Panc1 (cell line): ENCODE results near the gene DNM3. TPM values are rescaled to one million over a fixed set of nuclear protein-coding genes. Genes with fewer than 3 reads are reported as not detected.

Source experiments
- ATAC-seq: fragments of 200-7000 bp; cut with Tn5 transposase; 2 replicates; pipeline ENCODE4 v1.9.1; 2020; ENCODE audit warnings: mild to moderate bottlenecking, moderate library complexity
- BruUV-seq: library from RNA; stranded (reverse); fragments of 400-500 nt; replicated peaks from 2 replicates; lab custom pipeline; 2021; lab: Mats Ljungman, UMichigan
- CTCF ChIA-PET: fragments of 300-600 bp; sonication (Branson Sonifier 250); formaldehyde crosslinking; loops from one replicate; lab custom pipeline; 2022; ENCODE audit warnings: antibody characterized with exemption; lab: Charles Lee
- POLR2A ChIA-PET: fragments of 300-600 bp; sonication (Branson Sonifier 250); formaldehyde crosslinking; loops from one replicate; lab custom pipeline; 2022; ENCODE audit warnings: antibody characterized with exemption; lab: Charles Lee
- DNase-seq: peaks from one replicate; pipeline ENCODE4 v3.0.0-alpha.2; 2010; ENCODE audit warnings: low read depth, low spot score
- H3K27ac ChIP-seq: 2 replicates; pipeline ENCODE4 v1.5.1; 2011; ENCODE audit warnings: mild to moderate bottlenecking, low read length, inconsistent platforms
- H3K27me3 ChIP-seq: fragments of 200-500 bp; sonication (Bioruptor generic); 2 replicates; pipeline ENCODE4 v1.6.0; 2014; ENCODE audit warnings: low read length, inconsistent platforms; ENCODE audit not compliant: control insufficient read depth, insufficient read depth
- H3K36me3 ChIP-seq: fragments of 200-500 bp; sonication (Bioruptor generic); 2 replicates; pipeline ENCODE4 v1.5.1; 2014; ENCODE audit warnings: inconsistent platforms, mild to moderate bottlenecking, low read length, moderate library complexity; ENCODE audit not compliant: control insufficient read depth, insufficient read depth
- H3K4me1 ChIP-seq: 2 replicates; pipeline ENCODE4 v1.5.1; 2011; ENCODE audit warnings: inconsistent platforms, mild to moderate bottlenecking, low read length, moderate library complexity; ENCODE audit not compliant: control insufficient read depth, insufficient read depth
- H3K4me3 ChIP-seq, 2 experiments: 2 replicates each; pipeline ENCODE4 v1.5.1; 2011 to 2012; ENCODE audit warnings: low read depth in 2 of 2, low read length in 2 of 2, mild to moderate bottlenecking in 2 of 2, inconsistent platforms in 1 of 2, moderate library complexity in 1 of 2
- H3K9me3 ChIP-seq: fragments of 200-500 bp; sonication (Bioruptor generic); 2 replicates; pipeline ENCODE4 v1.5.1; 2014; ENCODE audit warnings: low read depth, mild to moderate bottlenecking, inconsistent platforms, low read length, moderate library complexity; ENCODE audit not compliant: control insufficient read depth, insufficient read depth
- CTCF ChIP-seq: fragments of 450-650 bp; IDR thresholded peaks from 2 replicates; pipeline ENCODE4 v1.5.1; 2017; ENCODE audit warnings: mild to moderate bottlenecking
- POLR2AphosphoS5 ChIP-seq: IDR thresholded peaks from 2 replicates; pipeline ENCODE4 v1.6.1; 2012; ENCODE audit warnings: mild to moderate bottlenecking, low read depth, low read length, moderate library complexity
- REST ChIP-seq, 2 experiments: IDR thresholded peaks; 2 replicates each; pipeline ENCODE4 v1.6.1; 2011 to 2012; ENCODE audit warnings: low read depth in 2 of 2, control low read depth in 1 of 2, low read length in 1 of 2, mild to moderate bottlenecking in 1 of 2, moderate library complexity in 1 of 2; ENCODE audit not compliant: insufficient read depth in 1 of 2
- SIN3A ChIP-seq: IDR thresholded peaks from 2 replicates; pipeline ENCODE4 v1.6.1; 2012; ENCODE audit warnings: low read depth, mild to moderate bottlenecking, low read length, moderate library complexity, borderline replicate concordance; ENCODE audit not compliant: insufficient read depth
- TCF7L2 ChIP-seq: IDR thresholded peaks from 2 replicates; pipeline ENCODE4 v1.6.1; 2011; ENCODE audit warnings: mild to moderate bottlenecking, low read depth, low read length, inconsistent platforms
- in situ Hi-C: cut with HindIII; loops from 2 replicates; pipeline ENCODE4 v1.10.0; 2016; ENCODE audit warnings: low sequenced_read_pairs, low pct_unique_long_range_greater_than_20kb
- intact Hi-C: fragments of 100-400 bp; cut with micrococcal nuclease; formaldehyde crosslinking; loops from one replicate; pipeline ENCODE4 v1.10.0; 2022; ENCODE audit not compliant: unreplicated experiment
- total RNA-seq: library from RNA; stranded (reverse); gene quantifications from one replicate; pipeline ENCODE4 v1.2.1, GENCODE V29; 2021; ENCODE audit not compliant: unreplicated experiment

The DNM3 gene
- total RNA-seq, 1 experiment from 2014 or later, result 0.46 TPM

- CTCF ChIA-PET, result no interaction called here
- no peak for TF ChIP-seq TCF7L2
- TF ChIP-seq REST (IDR thresholded peaks at IDR 0.05; ENCODE audit: insufficient read depth in 1 of 2, low read depth in 2 of 2, low read length in 1 of 2), result no peak
- TF ChIP-seq SIN3A, result no peak
- TF ChIP-seq POLR2AphosphoS5, result no peak
- TF ChIP-seq CTCF, result no peak
- DNase-seq, result no peak
- intact Hi-C loops (no loop called here), in situ Hi-C loops (no loop called here)
- Histone ChIP-seq H3K9me3 (no peaks in the 10 kb centered on the region), H3K27ac (peak overlapping the region; percentile 9; the same call in 1 of the 2 replicates), H3K4me3 (no peak overlapping the region), H3K27me3 (no peaks in the 10 kb centered on the region), H3K4me1 (no peaks in the 10 kb centered on the region), H3K36me3 (no peaks in the 10 kb centered on the region)
- BruUV-seq, result no TSS peak
- ATAC-seq, result no peak
- POLR2A ChIA-PET, result no interaction called here
Measured at GRCh38 chr1:172230526-172230925, 389.2 kb downstream of the DNM3 start.

GRCh38 chr1:172236958-172237357 is 395.7 kb downstream of the DNM3 start:
- H3K27ac ChIP-seq, result peak overlapping the region; percentile 29; the same call in 1 of the 2 replicates
- no peak for ATAC-seq
- BruUV-seq, result no TSS peak
- in situ Hi-C loops (no loop called here), intact Hi-C loops (no loop called here)
- H3K36me3 ChIP-seq, result no peaks in the 10 kb centered on the region
- no peaks in the 10 kb centered on the region for H3K9me3 ChIP-seq
- DNase-seq, result no peak
- TF ChIP-seq REST (IDR thresholded peaks at IDR 0.05; ENCODE audit: insufficient read depth in 1 of 2, low read depth in 2 of 2, low read length in 1 of 2) (no peak), POLR2AphosphoS5 (no peak), SIN3A (no peak), TCF7L2 (no peak), CTCF (no peak)
- H3K4me1 ChIP-seq, result no peaks in the 10 kb centered on the region; the same call in 1 of the 2 replicates
- CTCF ChIA-PET, result no interaction called here
- POLR2A ChIA-PET, result no interaction called here
- H3K4me3 ChIP-seq, result no peak overlapping the region
- no peaks in the 10 kb centered on the region for H3K27me3 ChIP-seq
